Neural cell (in vitro differentiated cells): ENCODE results near the gene CCSER2. TPM values are rescaled to one million over a fixed set of nuclear protein-coding genes. Genes with fewer than 3 reads are reported as not detected.

Experiments
- H2AFZ ChIP-seq: fragments of 200-600, 300-800 bp; sonication (generic), shearing (Covaris generic); 2 replicates; pipeline ENCODE4 v1.6.0; 2014; ENCODE audit warnings: low read depth, mild to moderate bottlenecking, antibody characterized with exemption, low read length, moderate library complexity
- H3F3A ChIP-seq: fragments of 200-600 bp; shearing (Covaris generic); 2 replicates; pipeline ENCODE4 v1.6.1; 2016; ENCODE audit warnings: mild to moderate bottlenecking, moderate library complexity, mixed read lengths, antibody characterized with exemption, low read length; ENCODE audit not compliant: insufficient read depth, poor library complexity, severe bottlenecking
- H3K27ac ChIP-seq: fragments of 200-600, 300-800 bp; sonication (generic), shearing (Covaris generic); 2 replicates; pipeline ENCODE4 v1.5.1; 2014; ENCODE audit warnings: mild to moderate bottlenecking, low read length, moderate library complexity
- H3K27me3 ChIP-seq: fragments of 300-800, 200-600 bp; sonication (generic), shearing (Covaris generic); 2 replicates; pipeline ENCODE4 v1.6.0; 2014; ENCODE audit warnings: mild to moderate bottlenecking, low read depth, low read length, moderate library complexity; ENCODE audit not compliant: insufficient read depth
- H3K36me3 ChIP-seq: fragments of 300-800, 200-600 bp; sonication (generic), shearing (Covaris generic); 2 replicates; pipeline ENCODE4 v1.5.1; 2014; ENCODE audit warnings: mild to moderate bottlenecking, antibody characterized with exemption, low read length, moderate library complexity; ENCODE audit not compliant: insufficient read depth
- H3K4me2 ChIP-seq: fragments of 300-800, 200-600 bp; sonication (generic), shearing (Covaris generic); 2 replicates; pipeline ENCODE4 v1.6.0; 2014; ENCODE audit warnings: mild to moderate bottlenecking, low read length
- H3K4me3 ChIP-seq: fragments of 300-800, 200-600 bp; sonication (generic), shearing (Covaris generic); 2 replicates; pipeline ENCODE4 v1.5.1; 2014; ENCODE audit warnings: mild to moderate bottlenecking, low read length, moderate library complexity
- H3K79me2 ChIP-seq: fragments of 200-600 bp; shearing (Covaris generic); replicated peaks from 2 replicates; pipeline ENCODE4 v1.6.0; 2014; ENCODE audit warnings: mild to moderate bottlenecking, low read length, moderate library complexity; ENCODE audit not compliant: insufficient read depth
- H3K9ac ChIP-seq: fragments of 300-800, 200-600 bp; sonication (generic), shearing (Covaris generic); 2 replicates; pipeline ENCODE4 v1.6.1; 2016; ENCODE audit warnings: mild to moderate bottlenecking, low read length, mixed read lengths
- H3K9me2 ChIP-seq: fragments of 200-600 bp; shearing (Covaris generic); 2 replicates; pipeline ENCODE4 v1.6.1; 2016; ENCODE audit warnings: mild to moderate bottlenecking, low read length, mixed read lengths; ENCODE audit not compliant: insufficient read depth
- H3K9me3 ChIP-seq: fragments of 200-600, 300-800 bp; sonication (generic), shearing (Covaris generic); 2 replicates; pipeline ENCODE4 v1.6.1; 2016; ENCODE audit warnings: mild to moderate bottlenecking, mixed run types, low read length, moderate library complexity, mixed read lengths
- H4K20me1 ChIP-seq: fragments of 200-600 bp; shearing (Covaris generic); 2 replicates; pipeline ENCODE4 v1.6.1; 2016; ENCODE audit warnings: mild to moderate bottlenecking, mixed run types; ENCODE audit not compliant: insufficient read depth
- CTCF ChIP-seq: fragments of 450-650 bp; IDR thresholded peaks from 2 replicates; pipeline ENCODE4 v1.5.1; 2014; ENCODE audit warnings: antibody characterized with exemption, mild to moderate bottlenecking, moderate library complexity; ENCODE audit not compliant: poor library complexity, severe bottlenecking
- EP300 ChIP-seq: fragments of 450-650 bp; conservative IDR thresholded peaks from 2 replicates; pipeline ENCODE4 v1.6.1; 2014; ENCODE audit warnings: antibody characterized with exemption, mild to moderate bottlenecking, moderate library complexity; ENCODE audit not compliant: poor library complexity, severe bottlenecking
- EZH2 ChIP-seq: fragments of 200-600, 300-800 bp; shearing (Covaris generic), sonication (generic); IDR thresholded peaks from 2 replicates; pipeline ENCODE4 v1.6.1; 2014; ENCODE audit warnings: antibody characterized with exemption, low read length, borderline replicate concordance, mild to moderate bottlenecking; ENCODE audit not compliant: insufficient read depth, poor library complexity, severe bottlenecking
- MXI1 ChIP-seq: fragments of 450-650 bp; conservative IDR thresholded peaks from 2 replicates; pipeline ENCODE4 v1.6.1; 2014; ENCODE audit warnings: antibody characterized with exemption, mild to moderate bottlenecking; ENCODE audit not compliant: poor library complexity, severe bottlenecking
- POLR2AphosphoS5 ChIP-seq: IDR thresholded peaks from 2 replicates; pipeline ENCODE4 v1.6.1; 2012
- RAD21 ChIP-seq: fragments of 450-650 bp; conservative IDR thresholded peaks from 2 replicates; pipeline ENCODE4 v1.6.1; 2014; ENCODE audit warnings: antibody characterized with exemption, mild to moderate bottlenecking, moderate library complexity
- REST ChIP-seq: IDR thresholded peaks from 2 replicates; pipeline ENCODE4 v1.6.1; 2012; ENCODE audit warnings: borderline replicate concordance
- SMC3 ChIP-seq: fragments of 450-650 bp; conservative IDR thresholded peaks from 2 replicates; pipeline ENCODE4 v1.6.1; 2014; ENCODE audit warnings: antibody characterized with exemption, mild to moderate bottlenecking, moderate library complexity; ENCODE audit not compliant: poor library complexity
- TAF1 ChIP-seq: IDR thresholded peaks from 2 replicates; pipeline ENCODE4 v1.6.1; 2012; ENCODE audit warnings: low read depth
- polyA plus RNA-seq: library from polyadenylated mRNA; depleted of rRNA; stranded (reverse); fragments of >200 nt; gene quantifications from 2 replicates; pipeline ENCODE4 v1.2.3, GENCODE V29; 2014

Gene CCSER2
- polyA plus RNA-seq, 1 donor from 2014 or later = 38.3 TPM

GRCh38 chr10:84452003-84452402, 123.6 kb downstream of the CCSER2 start:
- TF ChIP-seq TAF1 (no peak), RAD21 (no peak)
- Histone ChIP-seq H3K9me2 (no peaks in the 10 kb centered on the region), H3K27me3 (no peaks in the 10 kb centered on the region), H3K4me2 (no peak overlapping the region), H3K36me3 (no peaks in the 10 kb centered on the region), H3K27ac (no peak overlapping the region), H2AFZ (no peak overlapping the region), H3K79me2 (no peaks in the 10 kb centered on the region), H3K4me3 (no peak overlapping the region), H4K20me1 (no peaks in the 10 kb centered on the region), H3K9me3 (no peaks in the 10 kb centered on the region), H3K9ac (no peak overlapping the region), H3F3A (no peaks in the 10 kb centered on the region)

GRCh38 chr10:84453303-84453702, 124.9 kb downstream of the CCSER2 start:
- Histone ChIP-seq H3K4me2 (no peak overlapping the region), H3K9me2 (no peaks in the 10 kb centered on the region), H3K79me2 (no peaks in the 10 kb centered on the region), H3K36me3 (no peaks in the 10 kb centered on the region), H3K27ac (no peak overlapping the region), H3K27me3 (no peaks in the 10 kb centered on the region), H4K20me1 (no peaks in the 10 kb centered on the region), H3F3A (no peaks in the 10 kb centered on the region), H3K9ac (no peak overlapping the region), H2AFZ (no peak overlapping the region), H3K9me3 (no peaks in the 10 kb centered on the region), H3K4me3 (no peak overlapping the region)
- TF ChIP-seq TAF1 (no peak), MXI1 (no peak), EP300 (no peak), REST (no peak), SMC3 (no peak), POLR2AphosphoS5 (no peak), CTCF (no peak), EZH2 (no peak), RAD21 (no peak)

- Histone ChIP-seq H3K27me3 (no peaks in the 10 kb centered on the region), H3K4me2 (no peak overlapping the region), H3K36me3 (peaks cover 8% of the 10 kb centered on the region), H3K9me3 (peaks cover 4% of the 10 kb centered on the region), H4K20me1 (no peaks in the 10 kb centered on the region), H3K27ac (no peak overlapping the region), H3K79me2 (no peaks in the 10 kb centered on the region), H2AFZ (no peak overlapping the region), H3K4me3 (no peak overlapping the region), H3F3A (no peaks in the 10 kb centered on the region), H3K9ac (no peak overlapping the region), H3K9me2 (no peaks in the 10 kb centered on the region)
- TF ChIP-seq RAD21 (no peak), EZH2 (no peak), MXI1 (no peak), TAF1 (no peak), REST (no peak), EP300 (no peak), POLR2AphosphoS5 (no peak), SMC3 (no peak), CTCF (no peak)
Observed at GRCh38 chr10:84456126-84456525, 127.7 kb downstream of the CCSER2 start.
